GM18909 (cell line): ENCODE measurements around the gene TTC9.

Experiments
- ATAC-seq: cut with Tn5 transposase; IDR thresholded peaks from one replicate; pipeline ENCODE4 v1.9.1; 2021; ENCODE audit warnings: mild to moderate bottlenecking; ENCODE audit not compliant: unreplicated experiment, poor library complexity

Gene TTC9

DNA sequence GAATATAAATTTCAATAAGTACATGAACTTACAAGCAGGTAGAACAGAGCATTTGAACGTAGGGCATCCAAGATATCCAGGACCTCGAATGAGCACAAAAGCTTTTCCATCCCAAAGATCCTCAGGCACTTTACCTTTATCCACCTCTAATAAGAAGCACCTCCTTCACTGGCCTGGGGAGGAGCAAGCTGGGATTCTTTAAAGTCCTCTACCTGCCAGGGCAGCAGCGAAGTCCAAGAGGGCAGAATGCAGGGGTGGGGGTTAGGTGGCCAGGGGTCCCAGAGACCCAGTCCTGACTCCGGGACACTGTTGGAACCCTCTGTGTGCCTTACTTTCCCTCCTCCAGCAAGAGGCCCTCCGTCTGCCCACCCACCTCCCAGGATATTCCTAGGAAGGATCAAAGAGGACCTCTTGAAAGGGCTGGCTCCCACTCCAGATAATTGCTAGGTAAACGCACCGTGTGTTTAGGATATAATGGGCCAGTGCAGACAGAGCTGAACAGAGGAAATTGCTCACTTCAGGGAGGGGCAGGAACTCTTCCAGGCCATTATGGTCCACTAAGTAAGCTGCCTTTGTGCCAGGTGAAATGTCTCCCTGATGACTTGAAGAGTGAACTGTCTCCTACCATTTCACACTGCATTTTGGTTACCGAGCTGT, 68.1 kb downstream of the TTC9 start:
- no peak for ATAC-seq

DNA sequence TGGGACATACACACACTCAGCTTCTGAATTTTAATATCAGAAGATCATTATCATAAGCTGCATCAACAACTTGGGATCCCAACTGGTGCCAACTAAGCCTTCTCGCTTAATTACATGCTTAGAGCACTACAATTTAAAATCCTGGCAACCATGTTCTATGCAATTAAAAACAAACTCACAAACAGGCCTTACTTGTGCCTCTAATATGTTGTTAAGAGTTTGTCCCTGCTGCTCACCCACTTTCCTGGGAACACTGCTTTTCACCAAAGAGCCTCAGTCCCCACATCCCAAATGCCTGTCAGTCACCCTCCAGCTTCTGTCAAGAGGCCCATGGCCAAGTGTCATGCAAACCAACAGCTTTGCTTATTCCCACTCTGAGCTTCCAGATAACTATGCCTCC, 69.7 kb downstream of the TTC9 start:
- no peak for ATAC-seq

DNA sequence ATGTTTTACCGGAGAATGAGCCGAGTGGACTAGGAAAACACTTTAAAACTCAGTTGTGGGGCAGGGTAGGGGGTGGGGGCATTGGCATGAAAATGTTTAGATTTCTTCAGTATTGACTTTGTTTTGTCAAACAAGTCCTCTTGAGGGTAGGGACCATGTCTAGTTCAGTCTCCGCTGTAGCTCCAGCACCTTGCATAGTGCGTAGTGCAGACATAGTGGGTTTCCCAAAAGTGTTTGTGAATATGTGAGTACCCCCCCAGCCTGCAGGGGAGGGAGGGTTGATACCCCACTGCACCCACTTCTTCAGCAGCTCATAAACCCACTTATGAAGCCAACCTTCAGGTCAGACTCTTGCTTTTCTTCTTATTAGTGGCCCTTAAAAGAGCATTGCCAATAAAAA, 71.4 kb downstream of the TTC9 start:
- no peak for ATAC-seq

DNA sequence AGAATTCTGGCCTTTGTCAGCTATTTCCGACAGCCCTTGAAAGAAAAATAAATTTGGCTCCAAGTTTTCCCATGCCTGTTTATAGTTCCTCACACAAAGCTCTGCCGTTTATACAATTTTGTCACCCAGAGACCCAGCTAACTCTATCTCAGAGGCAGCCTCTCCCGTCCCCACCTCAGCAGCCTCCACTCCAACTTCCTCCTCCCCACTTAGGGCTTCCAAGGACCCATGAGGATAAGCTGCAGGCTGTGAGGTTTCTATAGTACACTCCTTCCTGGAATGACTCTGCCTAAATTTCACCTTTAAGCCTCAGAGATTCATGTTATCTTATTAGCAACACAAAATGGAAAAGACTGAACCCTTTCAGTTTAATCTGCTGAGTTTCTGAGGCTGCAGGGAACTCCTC, 71.8 kb downstream of the TTC9 start:
- no peak for ATAC-seq

DNA sequence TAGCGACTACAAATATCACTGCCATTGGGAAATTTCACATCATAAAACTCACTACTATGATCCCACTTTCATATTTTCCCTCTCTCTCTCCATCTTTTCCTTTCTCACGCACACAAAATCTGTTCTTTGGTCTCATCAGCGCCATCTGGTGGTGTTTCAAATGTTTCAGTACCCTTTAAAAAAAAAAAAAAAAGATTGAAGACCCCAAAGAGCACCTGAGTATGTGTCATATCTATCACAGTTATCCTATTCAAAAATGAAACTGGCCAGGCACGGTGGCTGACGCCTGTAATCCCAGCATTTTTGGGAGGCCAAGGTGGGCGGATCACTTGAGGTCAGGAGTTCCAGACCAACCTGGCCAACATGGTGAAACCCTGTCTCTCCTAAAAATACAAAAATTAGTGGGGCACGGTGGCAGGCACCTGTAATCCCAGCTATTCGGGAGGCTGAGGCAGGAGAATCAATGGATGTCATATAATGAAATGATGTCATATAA, 72.4 kb downstream of the TTC9 start:
- ATAC-seq = no peak

DNA sequence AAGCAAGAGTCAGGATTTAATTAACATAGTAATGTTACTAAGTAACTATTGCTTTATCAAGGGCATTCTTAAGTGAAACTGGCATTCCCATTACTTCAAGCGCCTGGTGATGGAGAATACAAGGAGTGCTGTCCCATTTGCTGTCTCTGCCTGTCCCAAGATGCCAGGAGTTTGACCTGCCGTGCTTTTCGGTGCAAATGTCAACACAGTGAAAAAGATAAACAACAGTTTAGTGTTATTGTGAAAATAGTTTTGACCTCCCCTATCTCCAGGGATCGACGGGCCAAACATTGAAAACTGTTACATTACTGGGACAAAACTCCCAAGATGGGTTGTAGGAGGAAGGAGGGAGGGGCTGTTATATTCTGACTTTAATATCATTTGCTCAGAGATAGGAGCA, 74.8 kb downstream of the TTC9 start:
- ATAC-seq = no peak

DNA sequence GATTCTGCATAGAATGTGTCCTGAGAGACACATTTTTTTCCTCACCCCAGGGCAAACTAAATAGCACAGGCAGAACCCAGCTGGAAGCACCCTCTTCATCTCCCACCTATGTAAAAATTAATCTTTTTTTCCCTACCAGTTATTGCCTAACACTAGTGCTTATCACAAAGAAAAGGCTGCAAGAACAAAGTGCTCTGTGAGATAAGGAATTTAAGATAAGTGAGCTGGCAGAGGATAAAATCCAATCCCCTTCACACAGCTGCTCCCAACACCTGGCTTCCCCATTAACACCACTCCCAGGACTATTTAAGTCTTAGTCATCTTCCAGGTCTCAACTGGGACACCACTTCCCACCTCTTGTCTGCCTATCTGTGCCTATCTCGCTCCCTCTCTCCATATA, 75.2 kb downstream of the TTC9 start:
- ATAC-seq = no peak

DNA sequence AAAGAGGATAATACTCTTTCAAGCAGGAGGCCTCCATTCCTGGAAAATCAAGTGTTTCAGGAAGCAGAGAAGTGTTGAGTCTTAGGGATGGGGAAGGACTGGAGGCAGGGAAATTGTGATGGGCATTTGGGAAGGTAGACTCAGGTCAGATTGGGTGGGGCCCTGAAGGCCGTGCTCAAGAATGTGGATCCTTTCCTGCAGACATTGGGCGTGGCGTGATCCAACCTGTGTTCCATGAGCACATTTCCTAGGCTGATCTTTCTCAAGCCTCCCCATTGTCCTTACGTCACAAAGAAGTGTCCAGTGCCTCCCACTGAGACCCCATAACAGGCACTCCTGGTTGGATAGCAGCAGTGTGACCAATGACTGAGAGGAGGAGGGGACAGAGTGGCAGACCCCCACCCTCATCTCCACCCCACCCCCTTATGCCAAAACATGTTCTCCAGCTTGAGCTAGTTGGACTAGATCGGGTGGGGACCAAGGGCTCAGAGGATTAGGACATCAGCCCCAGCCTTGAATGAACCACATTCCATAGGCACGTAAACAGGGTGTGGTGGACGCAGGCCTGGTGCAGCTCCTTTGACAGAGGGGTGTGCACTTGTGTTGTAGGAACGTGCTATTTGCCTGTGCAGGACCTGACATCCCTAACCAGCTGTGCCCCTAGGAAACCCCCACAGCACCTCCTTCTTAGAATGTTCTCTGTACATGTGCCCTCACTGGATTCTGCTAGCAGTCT, 76.8 kb downstream of the TTC9 start:
- no peak for ATAC-seq

DNA sequence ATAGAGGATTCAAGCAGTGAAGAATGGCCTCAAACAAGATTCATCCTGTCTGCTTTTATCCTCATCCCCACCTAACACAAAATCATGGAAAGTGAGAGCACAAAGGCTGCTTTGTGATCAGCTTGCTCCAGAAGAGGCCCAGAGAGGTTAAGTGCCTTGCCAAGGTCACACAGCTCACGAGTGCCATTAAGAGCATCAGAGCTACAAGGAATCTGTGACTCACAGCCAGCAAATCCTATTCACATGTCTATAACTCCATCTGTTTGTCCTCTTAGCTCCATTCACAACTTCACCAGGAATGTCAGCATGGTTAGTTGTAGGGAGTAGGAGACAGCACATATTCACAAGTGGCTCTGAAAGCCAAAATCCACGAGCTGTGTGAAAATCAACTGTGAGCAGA, 79.8 kb downstream of the TTC9 start:
- ATAC-seq = no peak

DNA sequence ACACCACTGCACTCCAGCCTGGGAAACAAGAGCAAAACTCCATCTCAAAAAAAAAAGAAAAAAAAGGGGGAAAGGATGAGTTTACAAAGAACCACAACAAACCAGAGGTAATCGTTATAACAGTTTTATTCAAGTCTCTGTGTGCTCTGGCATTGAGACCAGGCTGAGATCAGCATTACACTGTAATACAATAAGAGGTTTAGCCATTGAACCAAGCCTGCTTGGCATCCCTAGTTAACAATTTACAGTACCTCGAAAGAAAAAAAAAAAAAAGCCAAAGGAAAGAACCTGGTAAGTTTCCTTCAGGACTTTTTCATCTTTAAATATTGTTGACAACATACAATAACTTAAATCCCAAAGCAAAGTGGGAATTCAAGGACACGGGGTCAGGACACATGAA, 80.7 kb downstream of the TTC9 start:
- no peak for ATAC-seq

DNA sequence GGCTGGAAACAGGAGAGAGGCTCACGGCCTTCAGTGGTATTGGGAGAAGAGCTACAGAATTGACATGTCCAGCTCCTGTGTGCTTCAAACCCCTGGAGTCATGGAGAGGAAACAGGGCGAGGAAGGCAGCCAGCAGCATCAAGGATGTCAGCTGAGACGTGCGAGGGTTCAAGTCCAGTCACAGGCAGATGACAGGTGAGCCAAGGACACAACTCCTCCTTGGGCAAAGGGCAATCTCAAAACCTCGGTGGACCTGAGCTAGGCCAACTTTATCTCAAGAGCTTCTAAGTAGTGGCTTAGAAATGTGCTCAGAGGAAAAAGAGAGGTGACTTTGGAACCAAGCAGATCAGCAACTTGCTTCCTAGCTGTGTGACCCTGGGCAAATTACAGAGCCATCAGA, 81.6 kb downstream of the TTC9 start:
- no peak for ATAC-seq

DNA sequence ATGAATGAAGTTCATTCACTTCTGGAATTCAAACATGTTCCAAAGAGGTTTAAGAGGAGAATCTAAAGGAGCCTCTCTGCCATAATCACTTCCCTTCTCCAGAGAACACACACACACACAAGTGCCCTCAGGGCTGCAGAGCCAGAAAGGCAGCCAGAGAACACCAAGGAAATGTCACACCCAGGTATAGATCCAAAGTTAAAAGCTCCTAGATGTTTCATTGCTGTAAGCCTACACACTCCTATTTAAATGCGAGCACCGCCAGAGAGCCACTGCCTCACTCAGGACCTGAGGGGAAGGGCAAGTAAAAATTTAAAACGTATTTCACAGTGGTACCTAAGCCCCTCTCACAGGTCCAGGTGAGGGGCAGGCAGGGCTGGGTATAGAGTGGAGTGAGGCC, 82.4 kb downstream of the TTC9 start:
- no peak for ATAC-seq

DNA sequence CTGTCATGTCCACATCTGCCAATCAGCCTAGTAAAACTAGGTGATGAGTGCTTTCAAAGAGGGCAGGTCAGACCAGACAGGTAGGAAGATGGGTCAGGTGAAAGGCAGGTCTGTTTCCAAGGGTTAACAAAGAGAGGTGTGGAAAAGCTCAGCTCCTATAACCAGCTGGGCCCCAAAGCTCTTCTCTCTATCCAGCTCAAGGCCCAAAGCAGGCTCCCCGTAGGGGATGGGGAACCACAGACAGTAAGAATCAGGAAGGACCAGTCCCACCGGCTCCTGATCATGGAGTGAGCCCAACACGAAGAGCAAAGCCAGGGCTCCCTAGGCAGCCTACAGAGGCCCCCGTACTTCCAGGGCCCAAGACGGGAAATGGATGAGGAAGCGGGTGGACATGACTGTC, 83.2 kb downstream of the TTC9 start:
- no peak for ATAC-seq
